Bronchial epithelial cell (primary cell): ENCODE results near the gene GMEB1. TPM values are rescaled to one million over a fixed set of nuclear protein-coding genes. Genes with fewer than 3 reads are reported as not detected.

Experiments
- DNase-seq: peaks from one replicate; pipeline ENCODE4 v3.0.0-alpha.2; 2010; ENCODE audit warnings: low read depth
- FAIRE-seq: peaks from 2 replicates; lab custom pipeline; 2011; peaks lifted over from hg19 to GRCh38; lab: Jason Lieb, UNC
- H3K27me3 ChIP-seq: 2 replicates; pipeline ENCODE4 v1.5.1; 2011; ENCODE audit warnings: low read length; ENCODE audit not compliant: control insufficient read depth, insufficient read depth
- H3K36me3 ChIP-seq: 2 replicates; pipeline ENCODE4 v1.5.1; 2011; ENCODE audit warnings: low read length; ENCODE audit not compliant: control insufficient read depth, insufficient read depth
- H3K4me3 ChIP-seq: 2 replicates; pipeline ENCODE4 v1.5.1; 2011; ENCODE audit warnings: mild to moderate bottlenecking, low read depth, low read length, control low read depth
- total RNA-seq: library from RNA; depleted of rRNA; stranded (reverse); fragments of >200 nt; gene quantifications from 2 replicates; pipeline ENCODE4 v1.2.1, GENCODE V29; 2014
- TF ChIP-seq, protein P1 (sequence below): IDR thresholded peaks from 2 replicates; pipeline ENCODE4 v1.5.1; 2011; ENCODE audit warnings: mild to moderate bottlenecking, moderate library complexity, low read length, control low read depth, inconsistent platforms; ENCODE audit not compliant: insufficient read depth, severe bottlenecking

The GMEB1 gene
- total RNA-seq, 1 donor from 2014 or later, result 7.6 TPM

DNA sequence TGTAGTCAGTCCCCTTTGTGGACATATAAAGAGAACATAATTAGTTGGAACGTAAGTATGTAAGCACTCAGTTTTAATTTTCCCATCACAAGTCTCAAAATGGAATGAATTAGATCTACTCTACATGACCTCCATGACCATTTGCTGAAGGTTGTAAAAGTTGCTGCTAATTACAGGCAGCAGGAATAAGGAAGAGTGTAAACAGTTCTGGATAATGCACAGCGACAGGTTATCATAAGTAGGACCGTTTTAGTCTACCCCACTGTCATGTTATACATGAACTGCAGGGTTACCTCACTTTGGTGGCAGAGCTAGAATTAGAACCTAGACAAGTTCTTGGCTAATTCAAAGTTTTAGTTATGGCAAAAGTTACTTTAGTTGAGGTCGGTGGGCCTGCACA lies 89.8 kb downstream of the GMEB1 start:
- TF ChIP-seq, protein P1, sequence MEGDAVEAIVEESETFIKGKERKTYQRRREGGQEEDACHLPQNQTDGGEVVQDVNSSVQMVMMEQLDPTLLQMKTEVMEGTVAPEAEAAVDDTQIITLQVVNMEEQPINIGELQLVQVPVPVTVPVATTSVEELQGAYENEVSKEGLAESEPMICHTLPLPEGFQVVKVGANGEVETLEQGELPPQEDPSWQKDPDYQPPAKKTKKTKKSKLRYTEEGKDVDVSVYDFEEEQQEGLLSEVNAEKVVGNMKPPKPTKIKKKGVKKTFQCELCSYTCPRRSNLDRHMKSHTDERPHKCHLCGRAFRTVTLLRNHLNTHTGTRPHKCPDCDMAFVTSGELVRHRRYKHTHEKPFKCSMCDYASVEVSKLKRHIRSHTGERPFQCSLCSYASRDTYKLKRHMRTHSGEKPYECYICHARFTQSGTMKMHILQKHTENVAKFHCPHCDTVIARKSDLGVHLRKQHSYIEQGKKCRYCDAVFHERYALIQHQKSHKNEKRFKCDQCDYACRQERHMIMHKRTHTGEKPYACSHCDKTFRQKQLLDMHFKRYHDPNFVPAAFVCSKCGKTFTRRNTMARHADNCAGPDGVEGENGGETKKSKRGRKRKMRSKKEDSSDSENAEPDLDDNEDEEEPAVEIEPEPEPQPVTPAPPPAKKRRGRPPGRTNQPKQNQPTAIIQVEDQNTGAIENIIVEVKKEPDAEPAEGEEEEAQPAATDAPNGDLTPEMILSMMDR, result no peak
- H3K36me3 ChIP-seq, result peaks cover 4% of the 10 kb centered on the region
- no peak for FAIRE-seq

DNA sequence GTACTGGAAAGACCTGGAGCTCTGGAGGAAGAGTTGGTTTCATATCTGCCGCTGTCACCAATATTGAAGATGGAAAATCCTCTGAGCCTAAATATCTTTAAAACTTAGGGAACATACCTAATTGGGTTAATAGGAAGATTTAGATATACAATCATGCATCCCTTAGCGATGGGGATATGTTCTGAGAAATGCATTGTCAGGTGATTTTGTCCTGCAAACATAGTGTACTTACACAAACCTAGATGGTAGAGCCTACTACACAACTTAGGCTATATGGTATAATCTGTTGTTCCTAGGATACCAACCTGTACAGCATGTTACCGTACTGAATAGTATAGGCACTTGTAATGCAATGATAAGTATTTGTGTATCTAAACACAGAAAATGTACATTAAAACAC lies 90.7 kb downstream of the GMEB1 start:
- Histone ChIP-seq H3K36me3 (peaks cover 4% of the 10 kb centered on the region), H3K4me3 (no peak overlapping the region), H3K27me3 (no peaks in the 10 kb centered on the region)
- no peak for FAIRE-seq
- DNase-seq, result no peak
- TF ChIP-seq, protein P1, result no peak

More for the DNA sequence above, 89.8 kb downstream of the GMEB1 start:
- no peaks in the 10 kb centered on the region for H3K27me3 ChIP-seq
- DNase-seq, result no peak
- H3K4me3 ChIP-seq, result no peak overlapping the region

DNA sequence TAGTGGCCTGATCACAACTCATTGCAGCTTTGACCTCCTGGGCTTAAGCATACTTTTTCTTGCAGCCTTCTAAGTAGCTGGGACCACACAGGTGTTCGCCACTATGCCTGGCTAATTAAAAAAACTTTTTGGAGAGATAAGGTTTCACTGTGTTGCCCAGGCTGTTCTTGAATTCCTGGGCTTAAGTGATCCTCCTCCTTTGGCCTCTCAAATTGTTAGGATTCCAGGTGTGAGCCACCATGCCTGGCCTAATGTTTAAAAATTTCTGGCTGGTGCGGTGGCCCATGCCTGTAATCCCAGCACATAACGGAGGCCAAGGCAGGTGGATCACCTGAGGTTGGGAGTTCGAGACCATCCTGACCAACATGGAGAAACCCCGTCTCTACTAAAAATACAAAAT lies 92.6 kb downstream of the GMEB1 start:
- no peak for FAIRE-seq
- DNase-seq, result no peak
- Histone ChIP-seq H3K36me3 (peaks cover 12% of the 10 kb centered on the region), H3K27me3 (no peaks in the 10 kb centered on the region), H3K4me3 (no peak overlapping the region)
- TF ChIP-seq, protein P1, result no peak

DNA sequence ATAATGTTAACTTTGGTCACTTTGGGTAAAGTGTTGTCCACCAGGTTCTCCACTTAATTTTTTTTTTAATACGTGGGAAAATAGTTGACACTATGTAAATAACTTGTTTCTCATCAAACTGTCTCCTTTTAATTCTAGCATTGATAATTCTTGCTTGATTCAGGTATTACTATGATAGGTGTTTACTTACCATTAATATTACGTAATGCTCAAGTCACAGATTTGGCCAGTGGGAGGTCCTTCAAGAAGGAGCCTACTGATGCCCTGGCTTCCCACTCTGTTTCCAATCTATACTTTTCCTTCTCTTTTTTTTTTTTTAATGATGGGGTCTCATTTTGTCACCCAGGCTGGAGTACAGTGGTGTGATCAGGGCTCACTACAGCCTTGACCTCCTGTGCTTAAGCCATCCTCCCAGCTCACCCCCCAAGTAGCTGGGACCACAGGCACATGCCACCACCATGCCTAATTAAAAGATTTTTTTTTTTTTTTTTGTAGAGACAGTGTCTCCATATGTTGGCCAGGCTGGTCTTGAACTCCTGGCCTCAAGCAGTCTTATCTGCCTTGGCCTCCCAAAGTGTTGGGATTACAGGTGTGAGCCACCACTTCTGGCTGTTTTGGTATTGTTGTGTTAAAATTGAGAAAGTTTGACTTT lies 98.1 kb downstream of the GMEB1 start:
- H3K36me3 ChIP-seq, result peaks cover 9% of the 10 kb centered on the region
- H3K27me3 ChIP-seq, result no peaks in the 10 kb centered on the region
- DNase-seq (no peak), FAIRE-seq (no peak)
- H3K4me3 ChIP-seq, result no peak overlapping the region
- TF ChIP-seq, protein P1, result no peak

Other genes with a start within 250 kb of the GMEB1 start
- gene RCC1, start 162.7 kb upstream of the GMEB1 start, total RNA-seq, result 55.9 and 122 TPM in 2 replicates
- gene TRNAU1AP, start 115.7 kb upstream of the GMEB1 start, total RNA-seq, result 23.2 and 23.3 TPM in 2 replicates
- gene RAB42, start 76.5 kb upstream of the GMEB1 start, total RNA-seq, result not detected in 2 replicates
- 49.9 and 55.8 TPM in 2 replicates for gene TAF12, start 25.7 kb upstream of the GMEB1 start, total RNA-seq
- gene RNU11, start 20.2 kb upstream of the GMEB1 start, total RNA-seq, result not detected in 2 replicates
- gene YTHDF2, start 68.2 kb downstream of the GMEB1 start, total RNA-seq, result 53.3 and 63.4 TPM in 2 replicates
- gene OPRD1, start 143.4 kb downstream of the GMEB1 start, total RNA-seq, result under 0.01 TPM in 2 replicates
- gene EPB41, start 245.8 kb downstream of the GMEB1 start, total RNA-seq, result 21.6 and 28.9 TPM in 2 replicates